Transverse colon (tissue), 4 donors: ENCODE measurements around the gene FUZ. TPM values are rescaled to one million over a fixed set of nuclear protein-coding genes. Genes with fewer than 3 reads are reported as not detected.
"Not testable (repeated sequence)": the region's sequence is repeated elsewhere in the genome, so short reads cannot be mapped to it uniquely, and the experiment has no call there.

Source experiments
- DNase-seq: peaks from one replicate; pipeline ENCODE4 v3.0.0-alpha.2; 2019
- H3K27ac ChIP-seq, 4 donors: fragments of 200-600 bp; sonication (generic); 2 replicates each; pipeline ENCODE4 v1.5.1; 2016 to 2018; ENCODE audit warnings: inconsistent platforms in 4 of 4
- H3K27me3 ChIP-seq: fragments of 200-600 bp; sonication (generic); 2 replicates; pipeline ENCODE4 v1.5.1; 2017; ENCODE audit warnings: inconsistent platforms
- H3K36me3 ChIP-seq, 4 donors: fragments of 200-600 bp; sonication (generic); 2 replicates each; pipeline ENCODE4 v1.5.1; 2017 to 2019; ENCODE audit warnings: inconsistent platforms in 4 of 4
- H3K4me1 ChIP-seq, 4 donors: fragments of 200-600 bp; sonication (generic); 2 replicates each; pipeline ENCODE4 v1.5.1; 2017 to 2020; ENCODE audit warnings: inconsistent platforms in 4 of 4
- H3K4me3 ChIP-seq, 4 donors: fragments of 200-600 bp; sonication (generic); 1 replicate in 1 of 4; 2 replicates in 3 of 4; pipeline versions ENCODE4 v1.5.1 to v1.6.1; 2017 to 2019; ENCODE audit warnings: inconsistent platforms in 4 of 4
- H3K9me3 ChIP-seq, 2 donors: fragments of 200-600 bp; sonication (generic); 2 replicates each; pipeline ENCODE4 v1.5.1; 2017 to 2019; ENCODE audit warnings: inconsistent platforms in 2 of 2
- EP300 ChIP-seq: sonication (generic); formaldehyde crosslinking; IDR thresholded peaks from one replicate; pipeline ENCODE4 v1.6.1; 2017; ENCODE audit warnings: antibody characterized with exemption, low read depth
- POLR2A ChIP-seq: fragments of 450-650 bp; IDR thresholded peaks from one replicate; pipeline ENCODE4 v1.6.1; 2016; ENCODE audit warnings: antibody characterized with exemption, mild to moderate bottlenecking, moderate library complexity
- POLR2AphosphoS5 ChIP-seq, 3 donors: sonication (generic); formaldehyde crosslinking; IDR thresholded peaks; one replicate each; pipeline ENCODE4 v1.6.1; 2016; ENCODE audit warnings: antibody characterized with exemption in 3 of 3
- WGBS, 2 donors: methylation state at CpG; one replicate each; pipeline ENCODE4 v1.1.5; 2018; ENCODE audit warnings: low coverage in 1 of 2; 5-methylcytosine and 5-hydroxymethylcytosine counted together
- in situ Hi-C, 4 donors: fragments of 200-750 bp; cut with MboI; loops; one replicate each; pipeline versions ENCODE4 v1.15.0 to v1.15.1; 2017; ENCODE audit warnings: low sequenced_read_pairs in 3 of 4, low pct_ligation_motif_present in 1 of 4, low pct_unique_long_range_greater_than_20kb in 1 of 4
- intact Hi-C: fragments of 100-400 bp; cut with DNase I; formaldehyde crosslinking; loops from one replicate; pipeline ENCODE4 v1.15.1; 2023; ENCODE audit warnings: low total_unique reads
- total RNA-seq, 4 donors: library from RNA; depleted of rRNA; stranded (reverse); fragments of >200 nt; gene quantifications; one replicate each; pipeline ENCODE4 v1.1.0, GENCODE V29; 2016
- TF ChIP-seq, protein P1 (sequence below), 5 experiments: fragments of 200-600 bp in 3 of 5; fragments of 450-650 bp in 2 of 5; sonication (generic) in 3 of 5; IDR thresholded peaks; 1 replicate in 2 of 5; 2 replicates in 3 of 5; pipeline ENCODE4 v1.5.1; 2016 to 2017; ENCODE audit warnings: antibody characterized with exemption in 5 of 5, inconsistent platforms in 3 of 5, mild to moderate bottlenecking in 2 of 5, moderate library complexity in 1 of 5

The FUZ gene
- total RNA-seq, 4 donors from 2014 or later, result 10.2 to 20.1 (median 13.1) TPM

DNA sequence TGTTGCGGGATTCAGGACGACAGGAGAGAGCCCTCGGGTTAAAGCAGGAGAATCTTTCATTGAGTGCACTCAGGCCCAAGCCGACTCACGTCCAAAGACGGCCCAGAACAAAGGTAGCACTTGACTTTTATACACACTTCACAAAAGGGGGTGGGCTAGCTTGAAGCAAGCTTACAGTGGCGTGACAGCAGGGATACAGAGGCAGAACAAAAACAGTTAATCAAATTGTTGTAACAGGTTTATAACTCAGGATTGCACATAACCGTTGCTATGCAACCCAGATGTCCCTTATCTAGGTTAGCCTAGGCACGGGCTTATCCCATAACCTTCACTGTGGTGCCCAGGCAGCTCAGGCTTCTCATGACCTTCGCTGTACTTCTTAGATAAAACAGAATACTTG lies 7.0 kb upstream of the FUZ start:
- Histone ChIP-seq H3K36me3 (peaks cover 0 to 4% (median 0%) of the 10 kb centered on the region in 4 donors), H3K9me3 (no peaks in the 10 kb centered on the region), H3K27me3 (no peaks in the 10 kb centered on the region), H3K4me1 (peaks cover 12 to 25% (median 14%) of the 10 kb centered on the region in 4 donors), H3K4me3 (no peak overlapping the region), H3K27ac (no peak overlapping the region)
- intact Hi-C loops (no loop called here), in situ Hi-C loops (no loop called here)
- TF ChIP-seq POLR2AphosphoS5 (IDR thresholded peaks at IDR 0.05) (no peak), POLR2A (no peak), EP300 (no peak)
- TF ChIP-seq, protein P1, sequence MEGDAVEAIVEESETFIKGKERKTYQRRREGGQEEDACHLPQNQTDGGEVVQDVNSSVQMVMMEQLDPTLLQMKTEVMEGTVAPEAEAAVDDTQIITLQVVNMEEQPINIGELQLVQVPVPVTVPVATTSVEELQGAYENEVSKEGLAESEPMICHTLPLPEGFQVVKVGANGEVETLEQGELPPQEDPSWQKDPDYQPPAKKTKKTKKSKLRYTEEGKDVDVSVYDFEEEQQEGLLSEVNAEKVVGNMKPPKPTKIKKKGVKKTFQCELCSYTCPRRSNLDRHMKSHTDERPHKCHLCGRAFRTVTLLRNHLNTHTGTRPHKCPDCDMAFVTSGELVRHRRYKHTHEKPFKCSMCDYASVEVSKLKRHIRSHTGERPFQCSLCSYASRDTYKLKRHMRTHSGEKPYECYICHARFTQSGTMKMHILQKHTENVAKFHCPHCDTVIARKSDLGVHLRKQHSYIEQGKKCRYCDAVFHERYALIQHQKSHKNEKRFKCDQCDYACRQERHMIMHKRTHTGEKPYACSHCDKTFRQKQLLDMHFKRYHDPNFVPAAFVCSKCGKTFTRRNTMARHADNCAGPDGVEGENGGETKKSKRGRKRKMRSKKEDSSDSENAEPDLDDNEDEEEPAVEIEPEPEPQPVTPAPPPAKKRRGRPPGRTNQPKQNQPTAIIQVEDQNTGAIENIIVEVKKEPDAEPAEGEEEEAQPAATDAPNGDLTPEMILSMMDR (IDR thresholded peaks at IDR 0.05), result no peak
- 60 to 64% methylated on average over 2 to 10 of the region's 10 CpGs for WGBS, 2 donors
- DNase-seq, result no peak

DNA sequence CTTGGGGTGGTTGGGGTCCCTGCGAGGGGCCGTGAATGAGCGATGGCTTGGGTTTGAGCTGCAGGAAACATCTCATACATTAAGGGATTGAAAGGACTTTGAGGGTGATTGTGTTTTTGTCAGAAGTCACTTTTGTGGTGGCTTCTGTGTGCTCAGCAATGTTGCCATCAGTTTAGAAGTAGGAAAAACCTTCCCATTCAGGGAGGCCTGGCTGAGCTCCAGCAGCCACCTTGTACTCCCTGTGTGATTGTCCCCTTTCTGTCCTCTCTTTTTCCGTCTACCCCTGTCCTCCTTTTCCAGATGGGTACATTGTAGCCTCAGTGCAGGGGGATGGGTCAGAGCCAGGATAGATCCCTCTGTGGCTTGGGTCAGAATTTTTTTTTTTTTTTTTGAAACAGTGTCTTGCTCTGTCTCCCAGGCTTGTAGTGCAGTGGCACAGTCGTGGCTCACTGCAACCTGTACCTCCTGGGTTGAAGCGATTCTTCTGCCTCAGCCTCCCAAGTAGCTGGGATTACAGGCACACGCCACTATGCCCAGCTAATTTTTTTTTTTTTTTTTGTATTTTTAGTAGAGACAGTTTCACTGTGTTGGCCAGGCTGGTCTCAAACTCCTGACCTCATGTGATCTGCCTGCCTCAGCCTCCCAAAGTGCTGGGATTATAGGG lies 6.5 kb upstream of the FUZ start:
- in situ Hi-C loops (loop anchor here in 1 of 4 donors (10.0 kb wide), 1 partner anchor 45 kb away; the partner anchor contains the start of gene PNKP), intact Hi-C loops (loop anchor here (5.0 kb wide), 1 partner anchor 33 kb away; the partner anchor contains the start of gene PTOV1)
- H3K36me3 ChIP-seq, DNase-seq, H3K27me3 ChIP-seq, H3K9me3 ChIP-seq: not testable (repeated sequence)
- peaks cover 12 to 25% (median 14%) of the 10 kb centered on the region in 4 donors for H3K4me1 ChIP-seq
- H3K27ac ChIP-seq, result peak overlapping the region in 1 of 4 donors; percentile 94
- WGBS, 2 donors, result 80 to 85% methylated on average over 7 of the region's 7 CpGs
- peak overlapping the region in 2 of 4 donors; percentile 75 to 80 for H3K4me3 ChIP-seq

DNA sequence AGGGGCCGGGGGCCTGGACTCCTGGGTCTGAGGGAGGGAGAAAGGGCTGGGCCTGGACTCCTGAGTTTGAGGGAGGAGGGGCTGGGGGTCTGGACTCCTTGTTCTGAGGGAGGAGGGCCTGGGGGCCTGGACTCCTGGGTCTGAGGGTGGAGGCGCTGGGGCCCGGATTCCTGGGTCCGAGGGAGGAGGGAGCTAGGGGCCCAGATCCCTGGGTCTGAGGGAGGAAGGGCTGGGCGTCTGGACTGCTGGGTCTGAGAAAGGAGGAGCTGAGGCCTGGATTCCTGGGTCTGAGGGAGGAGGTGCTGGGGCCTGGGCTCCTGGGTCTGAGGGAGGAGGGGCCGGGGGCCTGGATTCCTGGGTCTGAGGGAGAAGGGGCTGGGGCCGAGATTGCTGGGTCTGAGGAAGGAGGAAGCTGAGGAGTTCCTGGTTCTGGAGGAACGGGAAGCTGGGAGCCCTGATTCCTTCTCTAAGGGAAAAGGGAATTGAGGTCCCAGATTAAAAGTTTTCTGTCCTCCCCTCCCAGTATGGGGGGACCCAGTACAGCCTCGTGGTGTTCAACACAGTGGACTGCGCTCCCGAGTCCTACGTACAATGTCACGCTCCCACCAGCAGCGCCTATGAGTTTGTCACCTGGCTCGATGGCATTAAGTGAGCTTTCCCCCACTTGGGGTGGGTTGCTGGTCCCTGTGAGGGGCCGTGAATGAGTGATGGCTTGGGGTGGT lies 5.7 kb upstream of the FUZ start:
- Histone ChIP-seq H3K9me3 (no peaks in the 10 kb centered on the region), H3K4me1 (peaks cover 12 to 28% (median 14%) of the 10 kb centered on the region in 4 donors), H3K27ac (peak overlapping the region; percentile 85 to 97 (median 93)), H3K4me3 (peak overlapping the region; percentile 62 to 94 (median 78)), H3K36me3 (peaks cover 0 to 3% (median 0%) of the 10 kb centered on the region in 4 donors), H3K27me3 (no peaks in the 10 kb centered on the region)
- intact Hi-C loops (loop anchor here (5.0 kb wide), 1 partner anchor 33 kb away; the partner anchor contains the start of gene PTOV1), in situ Hi-C loops (loop anchor here in 1 of 4 donors (10.0 kb wide), 1 partner anchor 46 kb away; the partner anchor contains the start of gene PNKP)
- 11 to 25% methylated on average over 3 to 16 of the region's 16 CpGs for WGBS, 2 donors
- DNase-seq, result no peak
- TF ChIP-seq EP300 (no peak), POLR2A (no peak), POLR2AphosphoS5 (IDR thresholded peaks at IDR 0.05) (no peak)
- TF ChIP-seq, protein P1 (IDR thresholded peaks at IDR 0.05), result no peak

DNA sequence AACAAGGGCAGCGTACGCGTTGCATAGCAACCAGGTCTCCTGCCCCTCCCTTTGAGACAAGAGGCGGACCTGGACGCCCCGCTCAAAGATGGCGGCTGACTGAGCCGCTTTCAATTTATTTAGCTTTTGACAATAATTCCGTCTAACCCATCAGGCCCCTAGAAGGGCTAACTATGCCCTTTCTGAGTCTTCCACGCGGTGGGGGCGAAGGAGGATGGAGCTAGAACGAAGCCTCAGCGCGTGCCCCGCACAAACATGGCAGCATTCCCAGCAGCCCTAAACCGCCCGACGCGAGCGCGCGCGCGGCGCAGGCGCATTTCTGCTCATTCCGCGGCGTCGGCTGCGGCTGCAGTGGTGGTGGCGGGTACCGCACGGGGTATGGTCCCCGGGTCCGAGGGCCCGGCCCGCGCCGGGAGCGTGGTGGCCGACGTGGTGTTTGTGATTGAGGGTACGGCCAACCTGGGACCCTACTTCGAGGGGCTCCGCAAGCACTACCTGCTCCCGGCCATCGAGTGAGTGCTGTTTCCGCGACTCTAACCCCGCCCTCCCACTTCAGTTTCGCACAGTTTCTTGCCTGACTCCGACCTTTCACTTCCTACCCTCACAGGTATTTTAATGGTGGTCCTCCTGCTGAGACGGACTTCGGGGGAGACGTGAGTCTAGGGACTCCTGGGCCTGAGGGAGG lies 5.0 kb upstream of the FUZ start, which contains the start of gene MED25:
Gene MED25 (plus strand): TSS at position 326 of the 685 bp plus-strand sequence. CDS start 53 bp downstream, at position 379.
- Histone ChIP-seq H3K27me3 (no peaks in the 10 kb centered on the region), H3K36me3 (no peaks in the 10 kb centered on the region), H3K27ac (peak within 1 kb of the TSS; percentile 85 to 97 (median 93)), H3K4me1 (peaks cover 12 to 30% (median 14%) of the 10 kb centered on the region in 4 donors), H3K4me3 (peak within 1 kb of the TSS; percentile 62 to 94 (median 78)), H3K9me3 (no peaks in the 10 kb centered on the region)
- DNase-seq, result peak; percentile 87
- WGBS, 2 donors, result 0% methylated on average over 2 to 47 of the region's 57 CpGs
- TF ChIP-seq EP300 (no peak), POLR2AphosphoS5 (IDR thresholded peaks at IDR 0.05) (peak; percentile 87 to 92 (median 88)), POLR2A (peak; percentile 78)
- TF ChIP-seq, protein P1 (IDR thresholded peaks at IDR 0.05), result peak; percentile 24 to 85 (median 54)
- in situ Hi-C loops, result loop anchor here in 1 of 4 donors (10.0 kb wide), 1 partner anchor 47 kb away; the partner anchor contains the start of gene PNKP
- intact Hi-C loops, result loop anchor here (5.0 kb wide), 1 partner anchor 34 kb away; the partner anchor contains the start of gene PTOV1
